KOPT-K1 (cell line): ENCODE results near the gene METTL8.

ENCODE experiments used
- H3K27ac ChIP-seq: fragments of 200-600 bp; sonication (generic); 2 replicates; pipeline ENCODE4 v1.5.1; 2016; ENCODE audit warnings: antibody characterized with exemption, mild to moderate bottlenecking, low read depth, low read length; ENCODE audit not compliant: poor library complexity, severe bottlenecking
- H3K36me3 ChIP-seq: fragments of 200-600 bp; sonication (generic); 2 replicates; pipeline ENCODE4 v1.5.1; 2017; ENCODE audit warnings: antibody characterized with exemption, mild to moderate bottlenecking, low read length, moderate library complexity; ENCODE audit not compliant: insufficient read depth
- H3K9me3 ChIP-seq: fragments of 200-600 bp; sonication (generic); 2 replicates; pipeline ENCODE4 v1.5.1; 2017; ENCODE audit warnings: antibody characterized with exemption, low read length, mild to moderate bottlenecking; ENCODE audit not compliant: insufficient read depth, poor library complexity, severe bottlenecking

Gene METTL8

GRCh38 chr2:171433763-171434012 is at the start of gene METTL8:
TSS of gene METTL8 (minus strand) at chr2:171433990. CDS start at chr2:171392185, 41,805 bp downstream.
- Histone ChIP-seq H3K36me3 (peaks cover 38% of the 10 kb centered on the region), H3K27ac (peak within 1 kb of the TSS; percentile 91)

GRCh38 chr2:171482877-171483276 is 49.1 kb upstream of the METTL8 start:
- H3K36me3 ChIP-seq: peaks cover 57% of the 10 kb centered on the region
- H3K27ac ChIP-seq: no peak overlapping the region

More at GRCh38 chr2:171433763-171434012, at the start of gene METTL8:
- H3K9me3 ChIP-seq: peaks cover 33% of the 10 kb centered on the region

GRCh38 chr2:171482308-171482707 is 48.5 kb upstream of the METTL8 start:
- Histone ChIP-seq H3K27ac (no peak overlapping the region), H3K9me3 (no peaks in the 10 kb centered on the region), H3K36me3 (peaks cover 58% of the 10 kb centered on the region)

More at GRCh38 chr2:171482877-171483276, 49.1 kb upstream of the METTL8 start:
- H3K9me3 ChIP-seq: no peaks in the 10 kb centered on the region

GRCh38 chr2:171480908-171481307 is 47.1 kb upstream of the METTL8 start:
- peaks cover 59% of the 10 kb centered on the region for H3K36me3 ChIP-seq
- H3K27ac ChIP-seq: no peak overlapping the region
- no peaks in the 10 kb centered on the region for H3K9me3 ChIP-seq

GRCh38 chr2:171479154-171479814 is 45.5 kb upstream of the METTL8 start:
- no peaks in the 10 kb centered on the region for H3K9me3 ChIP-seq
- H3K27ac ChIP-seq: no peak overlapping the region
- H3K36me3 ChIP-seq: peaks cover 73% of the 10 kb centered on the region

- H3K27ac ChIP-seq: no peak overlapping the region
- peaks cover 79% of the 10 kb centered on the region for H3K36me3 ChIP-seq
- H3K9me3 ChIP-seq: no peaks in the 10 kb centered on the region
Measured at GRCh38 chr2:171478345-171478744, 44.6 kb upstream of the METTL8 start.

GRCh38 chr2:171475979-171476378 is 42.2 kb upstream of the METTL8 start:
- peaks cover 83% of the 10 kb centered on the region for H3K36me3 ChIP-seq
- H3K27ac ChIP-seq: no peak overlapping the region
- H3K9me3 ChIP-seq: no peaks in the 10 kb centered on the region

GRCh38 chr2:171470129-171470528 is 36.3 kb upstream of the METTL8 start:
- Histone ChIP-seq H3K36me3 (peaks cover 69% of the 10 kb centered on the region), H3K9me3 (no peaks in the 10 kb centered on the region), H3K27ac (no peak overlapping the region)

GRCh38 chr2:171469176-171469575 is 35.4 kb upstream of the METTL8 start:
- Histone ChIP-seq H3K9me3 (no peaks in the 10 kb centered on the region), H3K36me3 (peaks cover 60% of the 10 kb centered on the region), H3K27ac (no peak overlapping the region)

GRCh38 chr2:171460537-171460936 is 26.7 kb upstream of the METTL8 start:
- peaks cover 62% of the 10 kb centered on the region for H3K36me3 ChIP-seq
- H3K9me3 ChIP-seq: peaks cover 25% of the 10 kb centered on the region
- no peak overlapping the region for H3K27ac ChIP-seq

GRCh38 chr2:171459498-171459897 is 25.7 kb upstream of the METTL8 start:
- Histone ChIP-seq H3K9me3 (peaks cover 28% of the 10 kb centered on the region), H3K36me3 (peaks cover 69% of the 10 kb centered on the region), H3K27ac (no peak overlapping the region)

- Histone ChIP-seq H3K9me3 (peaks cover 13% of the 10 kb centered on the region), H3K36me3 (peaks cover 78% of the 10 kb centered on the region), H3K27ac (no peak overlapping the region)
Measured at GRCh38 chr2:171452773-171453172, 19.0 kb upstream of the METTL8 start.

GRCh38 chr2:171451074-171451473 is 17.3 kb upstream of the METTL8 start:
- Histone ChIP-seq H3K36me3 (peaks cover 73% of the 10 kb centered on the region), H3K27ac (no peak overlapping the region), H3K9me3 (peaks cover 7% of the 10 kb centered on the region)

GRCh38 chr2:171447675-171448074 is 13.9 kb upstream of the METTL8 start:
- no peaks in the 10 kb centered on the region for H3K9me3 ChIP-seq
- H3K36me3 ChIP-seq: peaks cover 87% of the 10 kb centered on the region
- H3K27ac ChIP-seq: no peak overlapping the region

GRCh38 chr2:171441470-171441869 is 7.7 kb upstream of the METTL8 start:
- no peaks in the 10 kb centered on the region for H3K9me3 ChIP-seq
- peaks cover 93% of the 10 kb centered on the region for H3K36me3 ChIP-seq
- H3K27ac ChIP-seq: no peak overlapping the region

- no peak overlapping the region for H3K27ac ChIP-seq
- peaks cover 59% of the 10 kb centered on the region for H3K36me3 ChIP-seq
- peaks cover 7% of the 10 kb centered on the region for H3K9me3 ChIP-seq
Measured at GRCh38 chr2:171436307-171436706, 2.5 kb upstream of the METTL8 start.
